Endothelial cell of umbilical vein (primary cell): ENCODE results near the gene GLDC. TPM values are rescaled to one million over a fixed set of nuclear protein-coding genes. Genes with fewer than 3 reads are reported as not detected.

Source experiments
- BruUV-seq: library from RNA; stranded (reverse); fragments of 400-500 nt; replicated peaks from 2 replicates; lab custom pipeline; 2021; lab: Mats Ljungman, UMichigan
- CTCF ChIA-PET: fragments of 300-600, 350-600 bp; sonication (Branson Sonifier 250); formaldehyde crosslinking; loops from one replicate; lab custom pipeline; 2021; ENCODE audit warnings: antibody characterized with exemption, inconsistent platforms; lab: Charles Lee
- POLR2A ChIA-PET: fragments of 300-600, 350-600 bp; sonication (Branson Sonifier 250); formaldehyde crosslinking; loops from one replicate; lab custom pipeline; 2021; ENCODE audit warnings: antibody characterized with exemption, inconsistent platforms; lab: Charles Lee
- DNase-seq: peaks from one replicate; pipeline ENCODE4 v3.0.0-alpha.2; 2011; ENCODE audit warnings: low read depth, low spot score
- FAIRE-seq: peaks from 2 replicates; lab custom pipeline; 2011; peaks lifted over from hg19 to GRCh38; lab: Jason Lieb, UNC
- H2AFZ ChIP-seq: 2 replicates; pipeline ENCODE4 v1.6.0; 2012; ENCODE audit warnings: low read depth, low read length, control low read depth, inconsistent platforms
- H3K27ac ChIP-seq: 2 replicates; pipeline ENCODE4 v1.5.1; 2011; ENCODE audit warnings: low read depth, mild to moderate bottlenecking, control low read depth, low read length, moderate library complexity; ENCODE audit not compliant: insufficient read depth
- H3K27me3 ChIP-seq, 2 experiments: 2 replicates each; pipeline versions ENCODE4 v1.6.0 to v1.6.1; 2011; ENCODE audit warnings: low read length in 2 of 2, mixed read lengths in 1 of 2; ENCODE audit not compliant: control insufficient read depth in 2 of 2, insufficient read depth in 2 of 2
- H3K36me3 ChIP-seq, 2 experiments: 2 replicates in 1 of 2; 3 replicates in 1 of 2; pipeline ENCODE4 v1.5.1; 2011; ENCODE audit warnings: low read length in 2 of 2, mild to moderate bottlenecking in 1 of 2, moderate library complexity in 1 of 2; ENCODE audit not compliant: control insufficient read depth in 2 of 2, insufficient read depth in 2 of 2; ENCODE audit errors: extremely low read depth in 1 of 2
- H3K4me1 ChIP-seq: 3 replicates; pipeline ENCODE4 v1.5.1; 2011; ENCODE audit warnings: mild to moderate bottlenecking, low read length; ENCODE audit not compliant: control insufficient read depth, insufficient read depth; ENCODE audit errors: extremely low read depth
- H3K4me2 ChIP-seq: 2 replicates; pipeline ENCODE4 v1.6.1; 2011; ENCODE audit warnings: low read length, control low read depth, mixed read lengths; ENCODE audit not compliant: insufficient read depth
- H3K4me3 ChIP-seq, 3 experiments: fragments of 200-600 bp in 1 of 3; sonication (generic), shearing (Covaris generic) in 1 of 3; replicated peaks in 1 of 3; 2 replicates each; pipeline ENCODE4 v1.5.1; 2011 to 2016; ENCODE audit warnings: control low read depth in 3 of 3, low read length in 3 of 3, mild to moderate bottlenecking in 2 of 3, inconsistent platforms in 1 of 3, low read depth in 1 of 3, moderate library complexity in 1 of 3; ENCODE audit not compliant: insufficient read depth in 1 of 3
- H3K79me2 ChIP-seq: 2 replicates; pipeline ENCODE4 v1.6.0; 2012; ENCODE audit warnings: low read length, inconsistent platforms; ENCODE audit not compliant: control insufficient read depth, insufficient read depth
- H3K9ac ChIP-seq: replicated peaks from 2 replicates; pipeline ENCODE3; 2011; ENCODE audit warnings: low read length, control low read depth; ENCODE audit not compliant: insufficient read depth; ENCODE audit errors: extremely low read depth
- H3K9me1 ChIP-seq: replicated peaks from 3 replicates; pipeline ENCODE4 v1.6.0; 2011; ENCODE audit warnings: mild to moderate bottlenecking, low read length; ENCODE audit not compliant: control insufficient read depth, insufficient read depth; ENCODE audit errors: extremely low read depth
- H3K9me3 ChIP-seq: replicated peaks from 2 replicates; pipeline ENCODE4 v1.5.1; 2012; ENCODE audit warnings: low read length, inconsistent platforms; ENCODE audit not compliant: control insufficient read depth, insufficient read depth
- H4K20me1 ChIP-seq: replicated peaks from 2 replicates; pipeline ENCODE3; 2011; ENCODE audit warnings: mild to moderate bottlenecking, low read length; ENCODE audit not compliant: control insufficient read depth, insufficient read depth; ENCODE audit errors: extremely low read depth
- CTCF ChIP-seq, 2 donors: IDR thresholded peaks; 1 replicate in 1 of 2; 2 replicates in 1 of 2; pipeline ENCODE4 v1.5.1; 2011; ENCODE audit warnings: low read length in 2 of 2, mild to moderate bottlenecking in 2 of 2, moderate library complexity in 2 of 2, control low read depth in 1 of 2, inconsistent platforms in 1 of 2, low read depth in 1 of 2; ENCODE audit not compliant: insufficient read depth in 1 of 2; ENCODE audit errors: extremely low read depth in 1 of 2
- EZH2 ChIP-seq: IDR thresholded peaks from 2 replicates; pipeline ENCODE4 v1.6.1; 2012; ENCODE audit warnings: borderline replicate concordance, low read depth, mild to moderate bottlenecking, moderate library complexity, low read length, inconsistent platforms; ENCODE audit not compliant: severe bottlenecking
- FOS ChIP-seq: IDR thresholded peaks from 2 replicates; pipeline ENCODE4 v1.6.1; 2011; ENCODE audit warnings: mild to moderate bottlenecking, low read length, moderate library complexity, borderline replicate concordance; ENCODE audit not compliant: insufficient read depth
- GATA2 ChIP-seq: IDR thresholded peaks from 2 replicates; pipeline ENCODE4 v1.7.0; 2011; ENCODE audit warnings: low read depth, mild to moderate bottlenecking, moderate library complexity, mixed read lengths, low read length; ENCODE audit not compliant: insufficient read length, insufficient read depth
- JUN ChIP-seq: IDR thresholded peaks from 2 replicates; pipeline ENCODE4 v1.6.1; 2011; ENCODE audit warnings: borderline replicate concordance, low read depth; ENCODE audit not compliant: insufficient read length, insufficient read depth
- MAX ChIP-seq: IDR thresholded peaks from 2 replicates; pipeline ENCODE4 v1.6.1; 2011; ENCODE audit not compliant: insufficient read depth, insufficient read length
- MYC ChIP-seq: IDR thresholded peaks from one replicate; pipeline ENCODE4 v1.6.1; 2011; ENCODE audit warnings: mild to moderate bottlenecking, low read depth, low read length
- POLR2A ChIP-seq: IDR thresholded peaks from 2 replicates; pipeline ENCODE4 v1.6.1; 2012; ENCODE audit warnings: low read depth, mild to moderate bottlenecking, control low read depth, low read length
- POLR2AphosphoS5 ChIP-seq: IDR thresholded peaks from 2 replicates; pipeline ENCODE4 v1.6.1; 2012; ENCODE audit warnings: low read depth, mild to moderate bottlenecking, control low read depth, low read length, moderate library complexity; ENCODE audit not compliant: insufficient read depth
- dilution Hi-C: fragments of 300-500 bp; cut with MboI; formaldehyde crosslinking; loops from one replicate; pipeline ENCODE4 v1.15.0; 2019; ENCODE audit warnings: low sequenced_read_pairs; ENCODE audit not compliant: extremely low pct_ligation_motif_present
- intact Hi-C: fragments of 100-400 bp; cut with micrococcal nuclease; formaldehyde crosslinking; loops from one replicate; pipeline ENCODE4 v1.10.0; 2022
- polyA plus RNA-seq, 4 experiments: library from polyadenylated mRNA; depleted of rRNA in 3 of 4; stranded (reverse) in 3 of 4; unstranded in 1 of 4; fragments of >200 nt; gene quantifications; 2 replicates each; pipeline versions ENCODE4 v1.2.1 to v1.2.3, GENCODE V29; 2011 to 2012; ENCODE audit warnings: missing spikeins in 1 of 4
- total RNA-seq: library from RNA; stranded (reverse); gene quantifications from 2 replicates; pipeline ENCODE4 v1.2.3, GENCODE V29; 2021

GLDC gene
- total and polyA plus RNA-seq, 2 donors (not counting 3 experiments of a cell fraction or from before 2014, with no cell fraction given), result 1.8 to 2.6 TPM

GRCh38 chr9:6490863-6491262, 154.7 kb downstream of the GLDC start:
- Histone ChIP-seq H4K20me1 (no peaks in the 10 kb centered on the region), H3K36me3 (peaks cover 2 to 18% of the 10 kb centered on the region in 2 experiments), H3K4me2 (no peak overlapping the region), H3K9me1 (no peaks in the 10 kb centered on the region), H3K9ac (no peak overlapping the region), H3K9me3 (no peaks in the 10 kb centered on the region), H3K27ac (no peak overlapping the region), H3K79me2 (peaks cover 74% of the 10 kb centered on the region), H3K4me3 (no peak overlapping the region), H3K27me3 (no peaks in the 10 kb centered on the region), H2AFZ (no peak overlapping the region), H3K4me1 (no peaks in the 10 kb centered on the region)
- DNase-seq (no peak), FAIRE-seq (no peak)
- no TSS peak for BruUV-seq
- TF ChIP-seq CTCF (IDR thresholded peaks at IDR 0.05; ENCODE audit: extremely low read depth in 1 of 2, insufficient read depth in 1 of 2, low read depth in 1 of 2, low read length in 2 of 2), result no peak
- no peak for TF ChIP-seq EZH2
- TF ChIP-seq POLR2AphosphoS5, result no peak
- no peak for TF ChIP-seq FOS
- no peak for TF ChIP-seq POLR2A
- no peak for TF ChIP-seq JUN
- no peak for TF ChIP-seq MYC
- no peak for TF ChIP-seq GATA2
- TF ChIP-seq MAX, result no peak
- dilution Hi-C loops (no loop called here), intact Hi-C loops (loop anchor here (10.0 kb wide), 1 partner anchor 136 kb away; no protein-coding TSS in a partner anchor)
- ChIA-PET CTCF (interaction anchor here (1.5 to 7.1 kb wide), 3 partner anchors 10 to 136 kb away, joined by 4 to 48 read pairs (median 4); no protein-coding TSS in a partner anchor), POLR2A (no interaction called here)
